ENCODE results near the gene TMEM89. TPM values are rescaled to one million over a fixed set of nuclear protein-coding genes. Genes with fewer than 3 reads are reported as not detected.
A peak's percentile ranks its signal among the peaks of the same experiment; 100 is the strongest.

TMEM89 gene
- 1 to 10 TPM; 1.0 to 1.1 TPM for total RNA-seq

DNA sequence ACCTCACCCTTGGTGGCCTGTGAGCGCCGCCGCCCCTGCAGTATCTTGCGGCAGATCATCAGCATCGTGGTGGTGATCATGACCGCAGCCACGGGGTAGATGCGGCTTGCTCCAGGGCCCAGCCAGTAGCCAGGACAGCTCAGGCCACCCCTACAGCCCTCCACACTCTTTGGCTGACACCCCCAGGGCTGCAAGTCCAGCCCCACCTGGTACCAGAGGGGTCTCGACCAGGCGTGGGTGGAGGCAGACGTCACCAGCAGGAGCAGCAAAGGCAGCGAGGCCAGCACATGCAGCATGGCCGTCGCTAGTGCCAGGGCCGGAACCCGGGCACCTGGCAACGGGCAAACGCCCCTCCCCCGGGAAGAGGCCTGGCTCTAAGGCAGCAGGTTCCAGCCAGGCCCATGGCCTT, at the start of gene TMEM89:
TMEM89 (minus strand) TSS at position 309 of the 409 bp plus-strand sequence; CDS start at position 296, 13 bp downstream.
- Mint-ChIP-seq H3K27ac (no peak within 1 kb of the TSS), H3K9me3 (peaks cover 6% of the 10 kb centered on the region), H3K4me3 (no peak within 1 kb of the TSS), H3K36me3 (ENCODE audit: low read depth) (peaks cover 3% of the 10 kb centered on the region), H3K4me1 (no peaks in the 10 kb centered on the region), H3K27me3 (no peaks in the 10 kb centered on the region)
- no peak for ATAC-seq (replicated peaks)

DNA sequence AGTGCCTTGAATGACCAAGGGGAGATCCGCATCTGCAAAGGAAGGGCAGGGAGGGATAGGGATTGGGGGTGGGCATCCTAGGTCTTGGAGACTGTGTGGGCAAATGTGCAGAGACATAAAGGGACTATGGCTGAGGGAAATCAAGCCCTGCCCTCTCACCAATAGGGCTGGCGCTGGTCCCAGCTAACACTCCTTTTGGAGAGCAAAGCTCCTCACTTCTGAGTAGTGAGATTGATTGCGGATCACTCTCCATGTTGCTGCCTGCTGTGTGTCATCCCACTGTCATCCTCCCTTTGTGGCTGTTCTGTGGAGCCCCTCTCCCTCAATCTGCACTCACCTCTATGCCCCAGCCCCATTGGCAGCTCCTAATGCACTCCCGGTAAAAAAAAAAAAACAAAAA, 43.4 kb upstream of the TMEM89 start:
- Mint-ChIP-seq H3K27me3 (peaks cover 8% of the 10 kb centered on the region), H3K36me3 (ENCODE audit: low read depth) (peaks cover 35% of the 10 kb centered on the region), H3K9me3 (no peaks in the 10 kb centered on the region), H3K4me3 (no peak overlapping the region), H3K4me1 (peaks cover 14% of the 10 kb centered on the region), H3K27ac (no peak overlapping the region)
- ATAC-seq (replicated peaks): no peak

GRCh38 chr3:48664313-48664644, 42.7 kb upstream of the TMEM89 start:
- Mint-ChIP-seq H3K9me3 (no peaks in the 10 kb centered on the region), H3K27me3 (peaks cover 8% of the 10 kb centered on the region), H3K4me3 (peak overlapping the region; percentile 90), H3K36me3 (ENCODE audit: low read depth) (peaks cover 31% of the 10 kb centered on the region), H3K27ac (no peak overlapping the region), H3K4me1 (peaks cover 14% of the 10 kb centered on the region)
- no peak for ATAC-seq (replicated peaks)

DNA sequence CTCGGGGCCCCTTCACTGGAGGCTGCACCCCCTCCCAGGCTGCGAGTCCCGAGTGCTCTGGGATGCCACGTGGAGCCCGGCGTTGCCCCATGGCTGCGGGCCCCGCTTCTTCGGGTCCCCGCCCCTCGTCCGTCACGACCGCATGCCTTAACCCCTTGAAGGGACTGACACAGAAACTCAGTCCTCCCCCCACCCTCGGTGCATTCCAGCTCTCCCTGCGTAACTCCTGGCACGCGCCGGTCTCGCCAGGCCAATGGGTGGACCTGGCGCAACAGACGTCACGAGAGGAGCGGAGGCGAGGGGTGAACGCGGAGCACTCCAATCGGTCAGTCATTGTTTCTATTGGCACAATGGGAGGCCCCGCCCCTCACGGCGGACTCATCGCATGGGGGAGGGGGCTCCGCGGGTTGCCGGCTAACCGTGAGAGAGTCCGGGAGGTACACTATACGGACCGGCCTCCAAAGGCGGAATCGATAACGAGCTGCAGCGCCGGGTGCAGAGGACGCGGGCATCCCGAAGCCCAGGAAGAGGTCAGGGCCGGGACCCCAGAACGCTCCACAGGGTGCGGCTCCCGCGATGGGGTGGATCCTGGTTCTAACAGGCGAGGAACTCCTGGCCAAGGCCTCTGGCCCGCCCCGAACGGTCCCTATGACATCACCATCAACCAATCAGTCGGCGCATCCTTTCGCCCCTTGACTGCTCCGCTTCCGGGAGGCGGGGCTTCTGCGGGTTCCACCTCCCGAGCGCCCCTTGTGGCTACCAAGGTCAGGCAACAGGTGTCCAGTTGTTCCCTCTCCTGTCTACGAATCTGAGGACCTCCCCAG, 42.1 kb upstream of the TMEM89 start:
- Mint-ChIP-seq H3K9me3 (no peaks in the 10 kb centered on the region), H3K4me1 (peaks cover 18% of the 10 kb centered on the region), H3K36me3 (ENCODE audit: low read depth) (peaks cover 31% of the 10 kb centered on the region), H3K27me3 (peaks cover 8% of the 10 kb centered on the region), H3K4me3 (peak overlapping the region; percentile 90), H3K27ac (peak overlapping the region; percentile 96)
- peak; percentile 91 for ATAC-seq (replicated peaks)

GRCh38 chr3:48662753-48663488, 41.4 kb upstream of the TMEM89 start, which contains the start of gene CELSR3:
Gene CELSR3, minus strand, starts transcription at chr3:48662886. Its CDS starts 252 bp downstream, at chr3:48662634.
- peak; percentile 28 for ATAC-seq (replicated peaks)
- Mint-ChIP-seq H3K36me3 (ENCODE audit: low read depth) (peaks cover 31% of the 10 kb centered on the region), H3K27me3 (peaks cover 8% of the 10 kb centered on the region), H3K4me1 (peaks cover 19% of the 10 kb centered on the region), H3K9me3 (no peaks in the 10 kb centered on the region), H3K27ac (peak within 1 kb of the TSS; percentile 96), H3K4me3 (peak within 1 kb of the TSS; percentile 90)

DNA sequence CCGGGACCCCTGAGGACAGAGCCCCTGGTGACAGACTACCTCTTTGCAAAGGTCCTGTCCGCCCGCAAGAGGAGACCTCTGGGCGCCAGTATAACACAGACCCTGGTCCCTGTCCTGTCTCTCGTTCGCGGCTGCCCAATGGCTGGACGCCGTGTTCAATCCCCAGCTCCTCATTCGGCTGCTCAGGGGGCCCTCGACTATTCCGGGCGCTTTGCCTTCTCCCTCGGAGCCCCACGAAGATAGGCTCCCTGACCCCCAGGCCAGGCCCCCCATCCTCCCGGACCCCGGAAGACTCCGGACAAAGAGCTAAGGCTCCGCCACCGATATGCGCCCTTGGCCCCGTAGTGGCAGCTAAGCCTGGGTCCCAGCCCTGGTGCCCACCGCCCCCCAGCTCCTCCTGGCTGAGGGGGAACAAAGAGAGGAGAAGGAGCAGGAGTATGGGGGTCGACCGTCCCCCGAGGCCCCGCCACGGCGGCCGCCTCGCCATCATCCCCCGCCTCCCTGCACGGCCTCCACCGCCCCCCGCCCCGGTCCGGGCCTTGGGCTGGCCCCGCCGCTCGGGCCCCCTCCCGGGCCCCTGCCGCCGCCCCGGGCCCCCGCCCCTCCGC, 40.7 kb upstream of the TMEM89 start:
- H3K27ac Mint-ChIP-seq: no peak overlapping the region
- H3K9me3 Mint-ChIP-seq: no peaks in the 10 kb centered on the region
- H3K4me1 Mint-ChIP-seq: peaks cover 19% of the 10 kb centered on the region
- peak overlapping the region; percentile 90 for H3K4me3 Mint-ChIP-seq
- peaks cover 31% of the 10 kb centered on the region for H3K36me3 Mint-ChIP-seq (ENCODE audit: low read depth)
- H3K27me3 Mint-ChIP-seq: peaks cover 8% of the 10 kb centered on the region
- ATAC-seq (replicated peaks): no peak

GRCh38 chr3:48661501-48662144, 40.1 kb upstream of the TMEM89 start:
- Mint-ChIP-seq H3K9me3 (no peaks in the 10 kb centered on the region), H3K4me3 (peak overlapping the region; percentile 90), H3K27me3 (peaks cover 8% of the 10 kb centered on the region), H3K4me1 (peaks cover 19% of the 10 kb centered on the region), H3K36me3 (ENCODE audit: low read depth) (peaks cover 28% of the 10 kb centered on the region), H3K27ac (no peak overlapping the region)
- ATAC-seq (replicated peaks): no peak

DNA sequence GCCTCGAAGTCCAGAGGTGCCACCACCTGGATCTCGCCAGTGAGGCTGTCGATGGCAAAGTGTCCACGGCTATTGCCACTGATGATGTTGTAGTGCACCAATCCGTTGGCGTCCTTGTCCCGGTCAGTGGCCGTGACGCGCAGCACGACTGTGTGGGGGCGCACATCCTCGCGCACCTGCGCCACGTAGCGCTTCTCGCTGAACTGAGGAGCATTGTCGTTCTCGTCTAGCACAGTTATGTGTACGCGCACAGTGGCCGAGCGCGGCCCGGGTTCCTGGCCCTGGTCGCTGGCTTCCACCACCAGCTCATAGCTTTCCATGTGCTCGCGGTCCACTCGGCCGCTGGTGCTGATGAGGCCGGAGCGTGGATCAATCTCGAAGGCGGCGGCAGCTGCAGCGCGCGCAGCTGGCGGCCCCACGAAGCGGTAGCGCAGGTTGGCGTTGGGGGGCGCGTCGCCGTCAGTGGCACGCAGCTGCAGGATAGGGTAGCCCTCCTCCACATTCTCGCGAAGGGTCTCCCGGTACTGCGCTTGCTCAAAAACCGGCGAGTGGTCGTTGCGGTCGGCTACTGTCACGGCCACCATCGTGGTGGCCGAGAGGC, 39.3 kb upstream of the TMEM89 start:
- H3K27ac Mint-ChIP-seq: no peak overlapping the region
- H3K27me3 Mint-ChIP-seq: peaks cover 8% of the 10 kb centered on the region
- H3K36me3 Mint-ChIP-seq (ENCODE audit: low read depth): peaks cover 23% of the 10 kb centered on the region
- peak overlapping the region; percentile 90 for H3K4me3 Mint-ChIP-seq
- peaks cover 19% of the 10 kb centered on the region for H3K4me1 Mint-ChIP-seq
- no peaks in the 10 kb centered on the region for H3K9me3 Mint-ChIP-seq
- ATAC-seq (replicated peaks): no peak

GRCh38 chr3:48656841-48657281, 35.3 kb upstream of the TMEM89 start:
- ATAC-seq (replicated peaks): peak; percentile 25
- peak overlapping the region; percentile 81 for H3K4me3 Mint-ChIP-seq

GRCh38 chr3:48656061-48656840, 34.7 kb upstream of the TMEM89 start:
- H3K27ac Mint-ChIP-seq: peak overlapping the region; percentile 76
- H3K4me3 Mint-ChIP-seq: peak overlapping the region; percentile 81
- H3K36me3 Mint-ChIP-seq (ENCODE audit: low read depth): peaks cover 37% of the 10 kb centered on the region
- H3K4me1 Mint-ChIP-seq: peaks cover 10% of the 10 kb centered on the region
- H3K9me3 Mint-ChIP-seq: no peaks in the 10 kb centered on the region
- peak; percentile 83 for ATAC-seq (replicated peaks)
- H3K27me3 Mint-ChIP-seq: no peaks in the 10 kb centered on the region

More at GRCh38 chr3:48656841-48657281, 35.3 kb upstream of the TMEM89 start:
- Mint-ChIP-seq H3K27me3 (no peaks in the 10 kb centered on the region), H3K9me3 (no peaks in the 10 kb centered on the region), H3K27ac (peak overlapping the region; percentile 54), H3K36me3 (ENCODE audit: low read depth) (peaks cover 37% of the 10 kb centered on the region), H3K4me1 (peaks cover 10% of the 10 kb centered on the region)

GRCh38 chr3:48655606-48656005, 34.0 kb upstream of the TMEM89 start:
- H3K4me3 Mint-ChIP-seq: peak overlapping the region; percentile 81
- H3K9me3 Mint-ChIP-seq: no peaks in the 10 kb centered on the region
- peaks cover 43% of the 10 kb centered on the region for H3K36me3 Mint-ChIP-seq (ENCODE audit: low read depth)
- H3K27me3 Mint-ChIP-seq: no peaks in the 10 kb centered on the region
- H3K4me1 Mint-ChIP-seq: peaks cover 10% of the 10 kb centered on the region
- peak overlapping the region; percentile 76 for H3K27ac Mint-ChIP-seq
- ATAC-seq (replicated peaks): peak; percentile 34

DNA sequence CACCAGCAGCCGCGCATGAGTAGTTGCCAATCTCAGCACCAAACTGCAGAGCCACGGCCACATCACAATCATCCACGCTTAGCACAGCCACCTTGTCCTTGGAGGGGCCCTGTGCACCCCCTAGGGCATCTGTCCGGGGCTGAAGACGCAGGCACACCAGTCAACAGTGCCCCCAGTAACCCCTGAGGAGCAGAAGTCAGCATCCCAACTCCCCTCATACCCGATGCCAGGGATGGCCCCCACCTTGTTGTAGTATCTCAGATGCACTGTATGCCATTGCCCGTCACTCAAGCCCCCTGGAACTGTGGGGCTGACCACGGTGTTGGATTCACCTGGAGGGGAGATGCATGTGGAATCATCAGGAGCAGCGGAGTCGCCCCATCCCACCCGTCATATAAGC, 33.5 kb upstream of the TMEM89 start:
- Mint-ChIP-seq H3K27ac (peak overlapping the region; percentile 76), H3K27me3 (no peaks in the 10 kb centered on the region), H3K4me3 (peak overlapping the region; percentile 81), H3K9me3 (no peaks in the 10 kb centered on the region), H3K4me1 (peaks cover 10% of the 10 kb centered on the region), H3K36me3 (ENCODE audit: low read depth) (peaks cover 44% of the 10 kb centered on the region)
- no peak for ATAC-seq (replicated peaks)
